GM12875 (cell line): Measurements from ENCODE around the gene OR6V1.

Source experiments
- H3K4me3 ChIP-seq: one replicate; pipeline ENCODE4 v1.5.1; 2011; ENCODE audit warnings: low read depth, low read length, control low read depth
- CTCF ChIP-seq: IDR thresholded peaks from 2 replicates; pipeline ENCODE4 v1.5.1; 2011; ENCODE audit warnings: low read depth, mild to moderate bottlenecking, control low read depth, inconsistent platforms, low read length, moderate library complexity, borderline replicate concordance; ENCODE audit not compliant: insufficient read depth

OR6V1 gene

DNA sequence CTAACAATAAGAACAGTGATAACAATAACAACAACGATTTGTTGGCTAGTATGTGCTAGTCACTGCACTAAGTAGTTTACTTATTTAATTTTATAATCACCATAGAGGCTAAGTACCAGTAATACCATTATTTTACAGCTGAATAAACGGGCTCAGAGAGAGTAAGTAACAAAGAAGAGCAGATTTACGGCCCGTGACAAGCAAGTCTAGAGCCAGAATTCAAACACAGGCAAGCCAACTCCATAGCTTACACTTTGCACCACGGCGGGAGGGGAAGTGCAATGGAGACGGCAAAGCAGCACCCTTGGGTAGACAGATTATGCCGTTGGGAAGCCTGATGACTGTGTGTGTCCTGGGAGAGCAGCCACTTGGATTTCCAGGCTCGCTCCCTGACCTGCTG is 1.2 kb upstream of the OR6V1 start:
- H3K4me3 ChIP-seq = no peak overlapping the region
- TF ChIP-seq CTCF = no peak

DNA sequence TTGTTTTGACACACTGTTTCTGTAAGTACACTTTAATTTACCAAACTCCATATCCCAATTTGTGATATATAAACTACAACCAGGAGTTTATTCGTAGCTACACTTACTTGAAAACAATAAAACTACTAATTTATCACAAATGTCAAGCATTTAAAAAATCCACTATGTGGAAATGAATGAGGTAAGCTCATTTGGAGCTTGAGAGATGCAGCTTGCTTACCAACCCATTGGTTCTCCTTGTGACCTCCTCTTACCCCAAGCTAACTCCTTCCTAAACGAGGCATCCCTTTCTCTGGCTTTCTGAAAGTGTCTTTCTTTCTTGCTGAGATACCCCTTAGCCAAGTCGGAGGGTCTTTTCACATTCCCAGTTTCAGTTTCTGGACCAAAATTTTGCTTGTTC is 2.5 kb downstream of the OR6V1 start:
- no peak overlapping the region for H3K4me3 ChIP-seq
- no peak for TF ChIP-seq CTCF

DNA sequence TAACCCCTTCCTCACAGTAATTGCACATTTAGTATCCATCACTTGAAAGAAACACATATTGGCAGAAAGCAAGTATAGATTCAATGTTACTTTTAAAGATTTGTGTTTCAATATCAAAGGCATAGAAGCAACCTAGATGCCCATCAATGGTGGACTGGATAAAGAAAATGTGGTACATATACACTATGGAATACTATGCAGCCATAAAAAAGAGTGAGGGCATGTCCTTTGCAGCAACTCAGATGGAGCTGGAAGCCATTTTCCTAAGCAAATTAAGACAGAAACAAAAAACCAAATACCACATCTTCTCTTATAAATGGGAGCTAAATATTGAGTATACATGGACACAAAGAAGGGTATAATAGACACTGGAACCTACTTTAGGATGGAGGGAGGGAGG is 3.6 kb downstream of the OR6V1 start:
- no peak overlapping the region for H3K4me3 ChIP-seq
- no peak for TF ChIP-seq CTCF

- H3K4me3 ChIP-seq = no peak overlapping the region
- TF ChIP-seq CTCF = no peak
These were observed 11.6 kb downstream of the OR6V1 start for GRCh38 chr7:143063741-143064140.

GRCh38 chr7:143068446-143068845 is 16.3 kb downstream of the OR6V1 start:
- H3K4me3 ChIP-seq = no peak overlapping the region
- no peak for TF ChIP-seq CTCF

DNA sequence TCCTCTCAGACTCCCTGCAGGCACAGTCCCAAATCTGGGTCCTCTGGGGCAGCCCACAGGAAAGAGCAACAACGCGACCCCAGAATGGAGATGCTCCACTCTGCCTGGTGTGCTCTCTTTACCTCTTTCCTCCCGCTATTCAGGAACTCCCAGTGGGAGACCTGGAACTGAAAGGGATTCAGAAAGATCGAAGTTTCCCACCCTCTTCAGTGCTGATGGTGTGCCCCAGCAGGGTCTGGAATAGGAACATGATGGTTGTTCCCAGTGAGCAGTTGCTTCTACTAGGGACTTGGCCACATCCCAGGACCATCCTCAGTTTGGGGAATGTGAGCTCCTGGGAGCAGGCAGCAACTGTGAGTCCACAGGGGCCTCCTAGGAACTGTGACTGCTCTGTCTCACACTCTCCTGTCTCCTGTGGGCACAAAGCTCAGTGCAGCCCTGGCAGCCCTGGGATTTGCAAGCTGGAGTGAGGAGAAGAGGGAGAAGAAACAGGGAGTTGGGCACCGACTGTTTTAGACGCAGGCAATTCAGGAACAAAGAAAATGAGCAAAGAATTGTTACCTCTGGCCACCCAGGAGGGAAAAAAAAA is 17.9 kb downstream of the OR6V1 start:
- no peak for TF ChIP-seq CTCF
- no peak overlapping the region for H3K4me3 ChIP-seq

DNA sequence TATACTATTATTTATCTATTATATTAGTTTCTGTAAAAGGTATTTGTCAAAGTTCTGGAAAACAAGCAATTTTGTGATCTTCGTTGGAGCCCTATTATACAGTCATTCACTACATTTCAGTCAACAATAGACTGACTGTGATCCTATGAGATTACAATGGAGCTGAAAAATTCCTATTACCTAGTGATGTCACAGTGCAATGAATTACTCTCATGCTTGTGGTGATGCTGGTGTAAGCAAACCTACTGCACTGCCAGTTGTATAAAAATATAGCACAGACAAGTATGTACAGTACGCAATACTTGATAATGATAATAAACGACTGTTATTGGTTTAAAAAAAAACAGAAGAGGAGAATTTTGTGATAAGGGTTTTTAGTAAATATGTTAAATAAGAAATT is 21.4 kb downstream of the OR6V1 start:
- H3K4me3 ChIP-seq = no peak overlapping the region
- no peak for TF ChIP-seq CTCF
